ENCODE results near the gene WDR77. TPM values are rescaled to one million over a fixed set of nuclear protein-coding genes. Genes with fewer than 3 reads are reported as not detected.

WDR77 gene
- total and polyA plus RNA-seq, 2 of the 13 experiments (the other 11 are each of a cell fraction or from before 2014, with no cell fraction given) = 90.6 to 108 TPM

DNA sequence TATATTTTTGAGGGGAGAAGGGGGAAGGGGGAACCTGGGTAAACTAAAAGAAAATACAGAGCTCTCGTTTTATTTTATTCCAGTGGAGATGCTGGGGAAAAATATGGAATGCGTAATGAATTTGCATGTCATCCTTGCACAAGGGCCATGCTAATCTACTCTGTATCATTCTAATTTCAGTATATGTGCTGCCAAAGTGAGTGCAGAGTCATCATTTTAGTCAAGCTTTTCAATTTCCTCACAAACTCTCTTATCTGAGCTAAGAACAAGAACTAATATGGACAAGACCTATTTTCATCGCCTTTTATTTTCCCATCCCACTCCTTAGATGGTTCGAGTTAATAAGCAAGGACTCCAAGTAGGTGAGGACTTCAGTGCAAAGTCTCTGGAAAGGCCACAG lies 41.2 kb upstream of the WDR77 start:
- Histone ChIP-seq H4K20me1 (ENCODE audit: insufficient read depth, low read length) (no peaks in the 10 kb centered on the region), H3K27me3 (ENCODE audit: control insufficient read depth in 1 of 2, insufficient read depth in 2 of 2, low read length in 2 of 2) (peaks cover 5 to 38% of the 10 kb centered on the region in 2 experiments; a peak in 3 of 5 replicates), H3K4me3 (replicated peaks in 1 of 3; ENCODE audit: insufficient read depth in 1 of 3, low read depth in 2 of 3, low read length in 3 of 3) (no peak overlapping the region), H2AFZ (ENCODE audit: low read length) (no peak overlapping the region), H3K79me2 (ENCODE audit: insufficient read depth, low read length) (no peaks in the 10 kb centered on the region), H3K9ac (ENCODE audit: insufficient read depth, low read depth, low read length) (no peak overlapping the region), H3K36me3 (replicated peaks in 1 of 2; ENCODE audit: control insufficient read depth in 1 of 2, insufficient read depth in 2 of 2, low read length in 2 of 2) (no peaks in the 10 kb centered on the region), H3K27ac (ENCODE audit: extremely low read length, insufficient read depth, low read length) (no peak overlapping the region), H3K9me3 (ENCODE audit: low read length) (no peaks in the 10 kb centered on the region), H3K4me1 (ENCODE audit: insufficient read depth, low read length) (peaks cover 9% of the 10 kb centered on the region; the same call in 1 of the 2 replicates), H3K4me2 (ENCODE audit: low read depth, low read length) (no peak overlapping the region)
- FAIRE-seq = no peak
- no TSS peak for BruUV-seq (replicated peaks)
- POLR2A ChIA-PET = interaction anchor here (1.5 kb wide), 1 partner anchor 18 kb away, joined by 5 read pairs; no protein-coding TSS in a partner anchor
- peak in 1 of 2 experiments; percentile 16; a peak in 1 of 4 replicates for TF ChIP-seq MAFK (conservative IDR thresholded peaks at IDR 0.05 in 1 of 2, IDR thresholded peaks at IDR 0.05 in 1 of 2; ENCODE audit: low read length in 2 of 2)
- TF ChIP-seq, protein P1, sequence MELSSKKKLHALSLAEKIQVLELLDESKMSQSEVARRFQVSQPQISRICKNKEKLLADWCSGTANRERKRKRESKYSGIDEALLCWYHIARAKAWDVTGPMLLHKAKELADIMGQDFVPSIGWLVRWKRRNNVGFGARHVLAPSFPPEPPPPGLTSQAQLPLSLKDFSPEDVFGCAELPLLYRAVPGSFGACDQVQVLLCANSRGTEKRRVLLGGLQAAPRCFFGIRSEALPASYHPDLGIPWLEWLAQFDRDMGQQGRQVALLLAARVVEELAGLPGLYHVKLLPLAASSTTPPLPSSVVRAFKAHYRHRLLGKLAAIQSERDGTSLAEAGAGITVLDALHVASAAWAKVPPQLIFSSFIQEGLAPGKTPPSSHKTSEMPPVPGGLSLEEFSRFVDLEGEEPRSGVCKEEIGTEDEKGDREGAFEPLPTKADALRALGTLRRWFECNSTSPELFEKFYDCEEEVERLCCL (CRISPR knock-in tag; IDR thresholded peaks at IDR 0.05; ENCODE audit: borderline replicate concordance) = no peak
- CTCF ChIA-PET (ENCODE audit: low intra/inter-chr PET ratio, low total read pairs) = no interaction called here
- intact Hi-C loops (cut with micrococcal nuclease; ENCODE audit: unreplicated experiment) = no loop called here
- WGBS (ENCODE audit: low lambda C conversion rate) = 36% methylated on average over 4 of the region's 4 CpGs
- DNase-seq (ENCODE audit: low spot score) = no peak
- in situ Hi-C loops (cut with HindIII; ENCODE audit: extremely low pct_ligation_motif_present, low pct_unique_long_range_greater_than_20kb) = no loop called here
- no peak for ATAC-seq

DNA sequence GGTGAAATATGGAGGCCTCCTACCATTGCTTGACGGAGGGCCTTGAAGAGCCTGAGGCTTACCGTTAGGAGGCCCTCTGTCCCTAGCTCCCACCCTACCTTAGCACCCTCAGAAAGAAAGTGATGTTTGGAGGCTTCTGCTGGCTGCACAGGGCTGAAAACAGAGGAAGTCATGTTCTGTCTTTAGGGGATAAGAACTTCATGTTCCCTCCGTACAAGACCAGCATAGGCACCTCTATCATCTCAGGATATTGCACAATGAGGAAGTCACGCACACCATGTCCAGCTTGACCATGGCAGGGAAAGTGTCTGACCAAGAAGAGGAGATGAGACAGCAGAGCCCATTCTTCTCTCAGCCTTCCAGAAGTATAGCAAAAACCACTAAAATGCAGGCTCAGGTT lies 40.5 kb upstream of the WDR77 start:
- Histone ChIP-seq H3K9me3 (ENCODE audit: low read length) (no peaks in the 10 kb centered on the region), H3K36me3 (replicated peaks in 1 of 2; ENCODE audit: control insufficient read depth in 1 of 2, insufficient read depth in 2 of 2, low read length in 2 of 2) (no peaks in the 10 kb centered on the region), H3K27ac (ENCODE audit: extremely low read length, insufficient read depth, low read length) (no peak overlapping the region), H3K79me2 (ENCODE audit: insufficient read depth, low read length) (no peaks in the 10 kb centered on the region), H2AFZ (ENCODE audit: low read length) (no peak overlapping the region), H3K4me1 (ENCODE audit: insufficient read depth, low read length) (peaks cover 9% of the 10 kb centered on the region; the same call in 1 of the 2 replicates), H3K4me3 (replicated peaks in 1 of 3; ENCODE audit: insufficient read depth in 1 of 3, low read depth in 2 of 3, low read length in 3 of 3) (no peak overlapping the region; a peak in 1 of 6 replicates), H3K27me3 (ENCODE audit: control insufficient read depth in 1 of 2, insufficient read depth in 2 of 2, low read length in 2 of 2) (peaks cover 5 to 39% of the 10 kb centered on the region in 2 experiments; a peak in 3 of 5 replicates), H4K20me1 (ENCODE audit: insufficient read depth, low read length) (no peaks in the 10 kb centered on the region), H3K4me2 (ENCODE audit: low read depth, low read length) (peak overlapping the region; percentile 41; the same call in 1 of the 2 replicates), H3K9ac (ENCODE audit: insufficient read depth, low read depth, low read length) (no peak overlapping the region)
- DNase-seq (ENCODE audit: low spot score) = no peak
- ChIA-PET POLR2A (interaction anchor here (0.7 to 1.5 kb wide), 2 partner anchors 19 to 204 kb away, joined by 3 to 5 read pairs; no protein-coding TSS in a partner anchor), CTCF (ENCODE audit: low intra/inter-chr PET ratio, low total read pairs) (no interaction called here)
- BruUV-seq (replicated peaks) = no TSS peak
- FAIRE-seq = no peak
- in situ Hi-C loops (cut with HindIII; ENCODE audit: extremely low pct_ligation_motif_present, low pct_unique_long_range_greater_than_20kb) = no loop called here
- 28% methylated on average over 4 of the region's 4 CpGs for WGBS (ENCODE audit: low lambda C conversion rate)
- intact Hi-C loops (cut with micrococcal nuclease; ENCODE audit: unreplicated experiment) = loop anchor here (1.0 kb wide), 1 partner anchor 15 kb away; no protein-coding TSS in a partner anchor
- peak; percentile 35; the same call in 2 of the 3 replicates for ATAC-seq
- no peak for TF ChIP-seq TEAD2 (CRISPR knock-in tag; IDR thresholded peaks at IDR 0.05)
- TF ChIP-seq ELF1 (CRISPR knock-in tag; IDR thresholded peaks at IDR 0.05) = 0 out of 2 replicates have a peak, but pooled peaks have one; percentile 12
- TF ChIP-seq SUZ12 (IDR thresholded peaks at IDR 0.05; ENCODE audit: low read depth, low read length) = no peak
- peak; percentile 24; the same call in 1 of the 2 replicates for TF ChIP-seq ETV5 (CRISPR knock-in tag; IDR thresholded peaks at IDR 0.05; ENCODE audit: borderline replicate concordance)
- TF ChIP-seq KLF9 (CRISPR knock-in tag; IDR thresholded peaks at IDR 0.05; ENCODE audit: low read depth) = no peak
- no peak for TF ChIP-seq MBNL3 (CRISPR knock-in tag; conservative IDR thresholded peaks at IDR 0.05)
- no peak for TF ChIP-seq SRSF1 (optimal IDR thresholded peaks at IDR 0.05; ENCODE audit: low read depth, low read length)
- no peak for TF ChIP-seq POLR2AphosphoS2 (IDR thresholded peaks at IDR 0.05; ENCODE audit: low read depth, low read length)
- TF ChIP-seq ZSCAN9 (CRISPR knock-in tag; IDR thresholded peaks at IDR 0.05; ENCODE audit: borderline replicate concordance) = no peak
- TF ChIP-seq CEBPG (CRISPR knock-in tag; IDR thresholded peaks at IDR 0.05) = peak; percentile 73
- TF ChIP-seq ZNF616 (CRISPR knock-in tag; IDR thresholded peaks at IDR 0.05; ENCODE audit: low read depth) = no peak

All from HepG2 (cell line).